Mesenchymal stem cell (in vitro differentiated cells and primary cell): ENCODE measurements around the gene TMEM95.
A peak's percentile ranks its signal among the peaks of the same experiment; 100 is the strongest.

Source experiments
- DNase-seq: peaks from one replicate; pipeline ENCODE4 v3.0.0-alpha.2; 2013
- H2AFZ ChIP-seq: one replicate; pipeline ENCODE4 v1.6.1; 2013; ENCODE audit warnings: low read depth, mild to moderate bottlenecking, control low read depth, inconsistent platforms, low read length, moderate library complexity
- H2AK5ac ChIP-seq: 2 replicates; pipeline ENCODE4 v1.6.1; 2013; ENCODE audit warnings: low read length, moderate library complexity, mild to moderate bottlenecking, inconsistent platforms; ENCODE audit not compliant: severe bottlenecking
- H2BK120ac ChIP-seq: one replicate; pipeline ENCODE4 v1.6.1; 2013; ENCODE audit warnings: low read depth, mild to moderate bottlenecking, inconsistent platforms, low read length, moderate library complexity
- H2BK12ac ChIP-seq, 2 experiments: one replicate each; pipeline ENCODE4 v1.6.1; 2013; ENCODE audit warnings: inconsistent platforms in 2 of 2, low read length in 2 of 2, mild to moderate bottlenecking in 2 of 2, moderate library complexity in 2 of 2, control low read depth in 1 of 2
- H2BK15ac ChIP-seq: one replicate; pipeline ENCODE4 v1.6.1; 2013; ENCODE audit warnings: mild to moderate bottlenecking, low read depth, inconsistent platforms; ENCODE audit not compliant: poor library complexity, severe bottlenecking
- H2BK5ac ChIP-seq: 2 replicates; pipeline ENCODE4 v1.6.1; 2013; ENCODE audit warnings: low read depth, mild to moderate bottlenecking, low read length, control low read depth, inconsistent platforms; ENCODE audit not compliant: poor library complexity, severe bottlenecking
- H3K14ac ChIP-seq, 2 experiments: one replicate each; pipeline ENCODE4 v1.6.1; 2013; ENCODE audit warnings: inconsistent platforms in 2 of 2, low read length in 2 of 2, control low read depth in 1 of 2, mild to moderate bottlenecking in 1 of 2, moderate library complexity in 1 of 2
- H3K18ac ChIP-seq, 2 experiments: one replicate each; pipeline ENCODE4 v1.6.1; 2013; ENCODE audit warnings: inconsistent platforms in 2 of 2, low read length in 2 of 2, control low read depth in 1 of 2, low read depth in 1 of 2, mild to moderate bottlenecking in 1 of 2
- H3K23ac ChIP-seq, 2 experiments: one replicate each; pipeline ENCODE4 v1.6.1; 2013; ENCODE audit warnings: inconsistent platforms in 2 of 2, low read length in 2 of 2, mild to moderate bottlenecking in 2 of 2, moderate library complexity in 2 of 2, control low read depth in 1 of 2
- H3K27ac ChIP-seq: 2 replicates; pipeline ENCODE4 v1.5.1; 2013; ENCODE audit warnings: mild to moderate bottlenecking, moderate library complexity, low read length, control low read depth, inconsistent platforms; ENCODE audit not compliant: poor library complexity, severe bottlenecking
- H3K27me3 ChIP-seq, 2 experiments: 2 replicates each; pipeline versions ENCODE4 v1.6.1 to v1.7.0; 2013; ENCODE audit warnings: low read length in 2 of 2, mild to moderate bottlenecking in 2 of 2, moderate library complexity in 2 of 2, control low read depth in 1 of 2, inconsistent platforms in 1 of 2; ENCODE audit not compliant: control insufficient read depth in 1 of 2, insufficient read depth in 1 of 2
- H3K36me3 ChIP-seq, 2 experiments: 2 replicates each; pipeline versions ENCODE4 v1.6.1 to v1.7.0; 2013; ENCODE audit warnings: low read length in 2 of 2, control low read depth in 1 of 2, inconsistent platforms in 1 of 2, low read depth in 1 of 2, mild to moderate bottlenecking in 1 of 2; ENCODE audit not compliant: insufficient read depth in 2 of 2, control insufficient read depth in 1 of 2
- H3K4ac ChIP-seq, 2 experiments: one replicate each; pipeline ENCODE4 v1.6.1; 2013; ENCODE audit warnings: inconsistent platforms in 2 of 2, low read length in 2 of 2, mild to moderate bottlenecking in 2 of 2, moderate library complexity in 2 of 2, control low read depth in 1 of 2, low read depth in 1 of 2
- H3K4me1 ChIP-seq: 2 replicates; pipeline ENCODE4 v1.6.1; 2013; ENCODE audit warnings: low read depth, low read length, control low read depth; ENCODE audit not compliant: control insufficient read depth, insufficient read depth
- H3K4me2 ChIP-seq: 2 replicates; pipeline ENCODE4 v1.6.1; 2013; ENCODE audit warnings: low read length, mild to moderate bottlenecking, inconsistent platforms; ENCODE audit not compliant: poor library complexity, severe bottlenecking
- H3K4me3 ChIP-seq, 2 experiments: 2 replicates each; pipeline versions ENCODE4 v1.5.1 to v1.7.0; 2013; ENCODE audit warnings: low read length in 2 of 2, mild to moderate bottlenecking in 2 of 2, control low read depth in 1 of 2, low read depth in 1 of 2; ENCODE audit not compliant: insufficient read depth in 1 of 2
- H3K79me1 ChIP-seq: replicated peaks from 2 replicates; pipeline ENCODE4 v1.6.1; 2013; ENCODE audit warnings: mild to moderate bottlenecking, control low read depth, low read length, inconsistent platforms; ENCODE audit not compliant: poor library complexity, severe bottlenecking
- H3K9ac ChIP-seq: 2 replicates; pipeline ENCODE4 v1.7.0; 2013; ENCODE audit warnings: mild to moderate bottlenecking, low read length, moderate library complexity
- H3K9me3 ChIP-seq: 2 replicates; pipeline ENCODE4 v1.7.0; 2013; ENCODE audit warnings: mild to moderate bottlenecking, low read length; ENCODE audit not compliant: control insufficient read depth
- H4K8ac ChIP-seq: one replicate; pipeline ENCODE4 v1.6.1; 2013; ENCODE audit warnings: inconsistent platforms, mild to moderate bottlenecking, low read length, moderate library complexity
- H4K91ac ChIP-seq: one replicate; pipeline ENCODE4 v1.6.1; 2013; ENCODE audit warnings: mild to moderate bottlenecking, low read length, inconsistent platforms
- WGBS: methylation state at CpG from one replicate; pipeline ENCODE4 v1.1.7; 2013; ENCODE audit warnings: mixed read lengths; 5-methylcytosine and 5-hydroxymethylcytosine counted together

TMEM95 gene

GRCh38 chr17:7383742-7384488, 29.0 kb downstream of the TMEM95 start:
- Histone ChIP-seq H2BK120ac (no peak overlapping the region), H3K4me3 (peak overlapping the region; percentile 23 to 65), H3K4ac (no peak overlapping the region), H4K91ac (no peak overlapping the region), H2AFZ (peak overlapping the region; percentile 64), H3K27ac (no peak overlapping the region), H4K8ac (no peak overlapping the region), H2BK12ac (no peak overlapping the region), H3K18ac (no peak overlapping the region), H3K9me3 (peaks cover 12% of the 10 kb centered on the region), H3K9ac (peak overlapping the region; percentile 41), H3K79me1 (peaks cover 1% of the 10 kb centered on the region), H3K4me2 (peak overlapping the region; percentile 73), H3K23ac (peak overlapping the region; percentile 72 to 73), H3K4me1 (peaks cover 19% of the 10 kb centered on the region), H2BK15ac (no peak overlapping the region), H3K14ac (peak overlapping the region in 1 of 2 experiments; percentile 79), H3K36me3 (peaks cover 7 to 27% of the 10 kb centered on the region in 2 experiments), H2AK5ac (no peak overlapping the region), H2BK5ac (no peak overlapping the region), H3K27me3 (peaks cover 42 to 46% of the 10 kb centered on the region in 2 experiments)
- DNase-seq = peak; percentile 32
- 12% methylated on average over 65 of the region's 65 CpGs for WGBS

GRCh38 chr17:7384489-7385081, 29.6 kb downstream of the TMEM95 start:
- peak overlapping the region; percentile 23 to 65 for H3K4me3 ChIP-seq
- H4K8ac ChIP-seq = no peak overlapping the region
- H3K4me1 ChIP-seq = peaks cover 19% of the 10 kb centered on the region
- H3K9ac ChIP-seq = peak overlapping the region; percentile 41
- H2AK5ac ChIP-seq = no peak overlapping the region
- 47% methylated on average over 21 of the region's 23 CpGs for WGBS
- no peak overlapping the region for H2BK120ac ChIP-seq
- peak overlapping the region in 1 of 2 experiments; percentile 2 for H3K14ac ChIP-seq
- no peak overlapping the region for H2BK5ac ChIP-seq
- H3K9me3 ChIP-seq = peaks cover 6% of the 10 kb centered on the region
- no peak overlapping the region for H2BK12ac ChIP-seq
- peaks cover 14 to 34% of the 10 kb centered on the region in 2 experiments for H3K36me3 ChIP-seq
- H3K18ac ChIP-seq = no peak overlapping the region
- H4K91ac ChIP-seq = no peak overlapping the region
- no peak for DNase-seq
- H3K23ac ChIP-seq = no peak overlapping the region
- peak overlapping the region; percentile 73 for H3K4me2 ChIP-seq
- no peak overlapping the region for H2BK15ac ChIP-seq
- H3K79me1 ChIP-seq = peaks cover 1% of the 10 kb centered on the region
- H2AFZ ChIP-seq = no peak overlapping the region
- no peak overlapping the region for H3K27ac ChIP-seq
- H3K27me3 ChIP-seq = peaks cover 40 to 41% of the 10 kb centered on the region in 2 experiments
- H3K4ac ChIP-seq = no peak overlapping the region

GRCh38 chr17:7388856-7389255, 33.9 kb downstream of the TMEM95 start:
- H3K9ac ChIP-seq = no peak overlapping the region
- no peak overlapping the region for H2BK15ac ChIP-seq
- H3K14ac ChIP-seq = no peak overlapping the region
- H2BK120ac ChIP-seq = no peak overlapping the region
- WGBS = 98% methylated on average over 10 of the region's 10 CpGs
- no peaks in the 10 kb centered on the region for H3K9me3 ChIP-seq
- H3K4me1 ChIP-seq = peaks cover 23% of the 10 kb centered on the region
- no peaks in the 10 kb centered on the region for H3K27me3 ChIP-seq
- no peak overlapping the region for H3K18ac ChIP-seq
- H3K36me3 ChIP-seq = peaks cover 46 to 67% of the 10 kb centered on the region in 2 experiments
- peaks cover 22% of the 10 kb centered on the region for H3K79me1 ChIP-seq
- no peak for DNase-seq
- H2BK12ac ChIP-seq = no peak overlapping the region
- H3K4me3 ChIP-seq = no peak overlapping the region
- H3K4me2 ChIP-seq = no peak overlapping the region
- H4K8ac ChIP-seq = no peak overlapping the region
- H2BK5ac ChIP-seq = no peak overlapping the region
- H4K91ac ChIP-seq = no peak overlapping the region
- H3K4ac ChIP-seq = no peak overlapping the region
- H3K23ac ChIP-seq = no peak overlapping the region
- no peak overlapping the region for H2AFZ ChIP-seq
- H3K27ac ChIP-seq = no peak overlapping the region
- H2AK5ac ChIP-seq = no peak overlapping the region
